SK-N-SH (cell line): Measurements from ENCODE around the gene ARHGAP26. TPM values are rescaled to one million over a fixed set of nuclear protein-coding genes. Genes with fewer than 3 reads are reported as not detected.

Source experiments
- CTCF ChIA-PET: fragments of 300-600, 350-600 bp; formaldehyde crosslinking; extraction: SDS; loops from one replicate; lab custom pipeline; 2021; lab: Yijun Ruan, JAX
- POLR2A ChIA-PET: fragments of 350-600 bp; sonication (Branson Sonifier 250); formaldehyde crosslinking; extraction: SDS; loops from one replicate; lab custom pipeline; 2020; ENCODE audit warnings: antibody characterized with exemption, inconsistent platforms; lab: Yijun Ruan, JAX
- DNase-seq: peaks from one replicate; pipeline ENCODE4 v3.0.0; 2012
- H2AFZ ChIP-seq: fragments of 200-600 bp; sonication (generic); 2 replicates; pipeline ENCODE4 v1.8.1; 2016; ENCODE audit warnings: antibody characterized with exemption, mild to moderate bottlenecking, low read depth
- H3F3A ChIP-seq: fragments of 200-600 bp; sonication (generic); replicated peaks from 2 replicates; pipeline ENCODE3; 2016; ENCODE audit warnings: antibody characterized with exemption, mild to moderate bottlenecking; ENCODE audit not compliant: insufficient read depth
- H3K27ac ChIP-seq, 2 experiments: fragments of 200-500 bp in 1 of 2; fragments of 200-600 bp in 1 of 2; sonication (Bioruptor generic) in 1 of 2; sonication (generic), shearing (Covaris generic) in 1 of 2; 2 replicates each; pipeline versions ENCODE4 v1.5.1 to v1.6.1; 2014 to 2016; ENCODE audit warnings: low read depth in 2 of 2, inconsistent platforms in 1 of 2, low read length in 1 of 2, mild to moderate bottlenecking in 1 of 2, mixed read lengths in 1 of 2
- H3K27me3 ChIP-seq: fragments of 200-600 bp; sonication (generic), shearing (Covaris generic); 2 replicates; pipeline ENCODE4 v1.6.1; 2016; ENCODE audit warnings: mixed run types; ENCODE audit not compliant: insufficient read depth
- H3K36me3 ChIP-seq, 2 experiments: fragments of 200-500 bp in 1 of 2; fragments of 200-600 bp in 1 of 2; sonication (Bioruptor generic) in 1 of 2; sonication (generic) in 1 of 2; replicated peaks in 1 of 2; 2 replicates each; pipeline versions ENCODE3 to v1.5.1; 2014 to 2016; ENCODE audit warnings: low read length in 1 of 2, mild to moderate bottlenecking in 1 of 2; ENCODE audit not compliant: insufficient read depth in 2 of 2, control insufficient read depth in 1 of 2
- H3K4me1 ChIP-seq, 2 experiments: fragments of 200-500 bp in 1 of 2; fragments of 200-600 bp in 1 of 2; sonication (Bioruptor generic) in 1 of 2; sonication (generic), shearing (Covaris generic) in 1 of 2; 2 replicates each; pipeline versions ENCODE4 v1.5.1 to v1.6.1; 2014 to 2016; ENCODE audit warnings: low read depth in 1 of 2, low read length in 1 of 2, mixed run types in 1 of 2; ENCODE audit not compliant: insufficient read depth in 2 of 2, control insufficient read depth in 1 of 2
- H3K4me2 ChIP-seq: fragments of 200-600 bp; sonication (generic), shearing (Covaris generic); 2 replicates; pipeline ENCODE4 v1.6.1; 2017; ENCODE audit warnings: mixed run types
- H3K4me3 ChIP-seq, 2 experiments: fragments of 200-500 bp in 1 of 2; fragments of 200-600 bp in 1 of 2; sonication (Bioruptor generic) in 1 of 2; sonication (generic), shearing (Covaris generic) in 1 of 2; 2 replicates each; pipeline versions ENCODE4 v1.5.1 to v1.8.1; 2014 to 2016; ENCODE audit warnings: low read depth in 2 of 2, inconsistent platforms in 1 of 2, low read length in 1 of 2, mild to moderate bottlenecking in 1 of 2, mixed read lengths in 1 of 2, moderate library complexity in 1 of 2
- H3K79me2 ChIP-seq: fragments of 200-600 bp; sonication (generic); 2 replicates; pipeline ENCODE4 v1.8.1; 2017; ENCODE audit warnings: mild to moderate bottlenecking; ENCODE audit not compliant: insufficient read depth
- H3K9ac ChIP-seq: fragments of 200-600 bp; sonication (generic); 2 replicates; pipeline ENCODE4 v1.6.1; 2017; ENCODE audit warnings: mixed run types
- H3K9me2 ChIP-seq: fragments of 200-600 bp; sonication (generic); 2 replicates; pipeline ENCODE4 v1.6.1; 2017; ENCODE audit warnings: mixed run types
- H3K9me3 ChIP-seq: fragments of 200-600 bp; sonication (generic); 2 replicates; pipeline ENCODE4 v1.6.1; 2017; ENCODE audit warnings: mixed run types, mild to moderate bottlenecking, moderate library complexity
- H4K20me1 ChIP-seq: fragments of 200-600 bp; sonication (generic); 2 replicates; pipeline ENCODE4 v1.6.1; 2017; ENCODE audit warnings: mild to moderate bottlenecking, mixed run types; ENCODE audit not compliant: insufficient read depth
- ELF1 ChIP-seq: IDR thresholded peaks from 2 replicates; pipeline ENCODE4 v1.4.0; 2012
- EP300 ChIP-seq, 2 experiments: IDR thresholded peaks; 2 replicates each; pipeline versions ENCODE4 v1.4.0 to v1.6.1; 2012; ENCODE audit warnings: borderline replicate concordance in 1 of 2, low read depth in 1 of 2, low read length in 1 of 2
- EZH2phosphoT487 ChIP-seq: fragments of 200-600 bp; sonication (generic); IDR thresholded peaks from 2 replicates; pipeline ENCODE4 v1.6.1; 2017; ENCODE audit warnings: low read depth, mixed run types, mild to moderate bottlenecking, antibody characterized with exemption, moderate library complexity, borderline replicate concordance
- FOSL2 ChIP-seq: IDR thresholded peaks from 2 replicates; pipeline ENCODE4 v1.4.0; 2012; ENCODE audit warnings: low read depth, mild to moderate bottlenecking, moderate library complexity, borderline replicate concordance
- FOXJ3 ChIP-seq: sonication (generic); formaldehyde crosslinking; IDR thresholded peaks from 2 replicates; pipeline ENCODE4 v1.5.1; 2020; ENCODE audit warnings: mild to moderate bottlenecking, missing genetic modification reagents
- GABPA ChIP-seq: IDR thresholded peaks from 2 replicates; pipeline ENCODE4 v1.4.0; 2012; ENCODE audit warnings: low read depth, mild to moderate bottlenecking
- GATA2 ChIP-seq: sonication (generic); formaldehyde crosslinking; IDR thresholded peaks from 2 replicates; pipeline ENCODE4 v1.5.0; 2020; ENCODE audit warnings: mild to moderate bottlenecking, missing genetic modification reagents
- JUND ChIP-seq: IDR thresholded peaks from 2 replicates; pipeline ENCODE4 v1.4.0; 2012
- NFIC ChIP-seq: IDR thresholded peaks from 2 replicates; pipeline ENCODE4 v1.4.0; 2012; ENCODE audit warnings: borderline replicate concordance
- RCOR1 ChIP-seq: fragments of 150-350 bp; IDR thresholded peaks from 2 replicates; pipeline ENCODE4 v1.6.1; 2017; ENCODE audit warnings: antibody characterized with exemption, low read length
- SIN3A ChIP-seq: IDR thresholded peaks from 2 replicates; pipeline ENCODE4 v1.6.1; 2012; ENCODE audit warnings: low read depth, mild to moderate bottlenecking, low read length, moderate library complexity, borderline replicate concordance
- SMC3 ChIP-seq: IDR thresholded peaks from 2 replicates; pipeline ENCODE4 v1.6.1; 2012; ENCODE audit warnings: low read depth, low read length, improper control_type of control experiment
- TEAD4 ChIP-seq: IDR thresholded peaks from 2 replicates; pipeline ENCODE4 v1.4.0; 2012; ENCODE audit warnings: mild to moderate bottlenecking, borderline replicate concordance; ENCODE audit not compliant: insufficient read depth
- YY1 ChIP-seq: IDR thresholded peaks from 2 replicates; pipeline ENCODE4 v1.4.0; 2012; ENCODE audit warnings: low read depth, mild to moderate bottlenecking
- WGBS: methylation state at CpG from one replicate; pipeline ENCODE4 v1.1.6; 2017; ENCODE audit warnings: low lambda C conversion rate; 5-methylcytosine and 5-hydroxymethylcytosine counted together
- polyA plus RNA-seq, 3 experiments: library from polyadenylated mRNA; depleted of rRNA; stranded (reverse); fragments of >200 nt; gene quantifications; 2 replicates each; pipeline ENCODE4 v1.2.3, GENCODE V29; 2012
- TF ChIP-seq, protein P1 (sequence below): IDR thresholded peaks from 2 replicates; pipeline ENCODE4; 2012
- TF ChIP-seq, protein P2 (sequence below): IDR thresholded peaks from 2 replicates; pipeline ENCODE4 v1.4.0; 2012; ENCODE audit warnings: low read depth
- TF ChIP-seq, protein P3 (sequence below): fragments of 150-350 bp; IDR thresholded peaks from 2 replicates; pipeline ENCODE4 v1.6.1; 2016; ENCODE audit warnings: mild to moderate bottlenecking, low read depth, low read length
- TF ChIP-seq, protein P4 (sequence below): IDR thresholded peaks from 2 replicates; pipeline ENCODE4 v1.6.1; 2012; ENCODE audit warnings: mild to moderate bottlenecking, low read depth, low read length, moderate library complexity

Gene ARHGAP26
- polyA plus RNA-seq, 1 of the 3 experiments (the other 2 are of a cell fraction), result 6.1 TPM

DNA sequence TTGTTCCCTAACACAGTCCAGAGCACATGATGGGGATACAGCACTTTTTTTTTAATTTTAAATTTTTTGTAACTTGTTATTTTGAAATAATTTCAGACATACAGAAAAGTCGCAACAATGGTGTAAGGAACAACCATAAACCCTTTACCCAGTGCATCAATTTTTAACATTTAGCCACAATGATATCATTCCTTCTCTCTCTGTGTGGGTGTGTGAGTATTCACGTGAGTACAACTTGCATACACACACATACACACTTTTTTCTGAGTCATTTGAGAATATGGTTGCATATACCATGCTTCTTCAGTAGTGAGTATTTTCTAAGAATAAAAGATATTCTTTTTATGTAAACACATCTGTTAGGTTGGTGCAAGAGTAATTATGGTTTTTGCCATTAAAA lies 135.2 kb downstream of the ARHGAP26 start:
- H4K20me1 ChIP-seq, result no peaks in the 10 kb centered on the region
- no peaks in the 10 kb centered on the region for H3K9me3 ChIP-seq
- peaks cover 10 to 78% of the 10 kb centered on the region in 2 experiments for H3K36me3 ChIP-seq
- CTCF ChIA-PET, result interaction anchor here (1.0 to 2.9 kb wide), 5 partner anchors 10 to 294 kb away, joined by 3 to 13 read pairs (median 3); no protein-coding TSS in a partner anchor
- POLR2A ChIA-PET, result no interaction called here
- H3K4me1 ChIP-seq, result peaks cover 0 to 8% of the 10 kb centered on the region in 2 experiments; a peak in 2 of 4 replicates
- no peak overlapping the region for H2AFZ ChIP-seq
- no peaks in the 10 kb centered on the region for H3K27me3 ChIP-seq
- H3F3A ChIP-seq, result no peaks in the 10 kb centered on the region
- H3K27ac ChIP-seq, result no peak overlapping the region
- no peak overlapping the region for H3K4me3 ChIP-seq
- DNase-seq, result no peak
- H3K4me2 ChIP-seq, result no peak overlapping the region
- H3K9ac ChIP-seq, result no peak overlapping the region
- TF ChIP-seq SIN3A, result no peak
- TF ChIP-seq EP300 (IDR thresholded peaks at IDR 0.05; ENCODE audit: borderline replicate concordance in 1 of 2, low read depth in 1 of 2, low read length in 1 of 2), result no peak
- TF ChIP-seq GATA2 (CRISPR knock-in tag), result no peak
- no peak for TF ChIP-seq EZH2phosphoT487
- TF ChIP-seq, protein P1, sequence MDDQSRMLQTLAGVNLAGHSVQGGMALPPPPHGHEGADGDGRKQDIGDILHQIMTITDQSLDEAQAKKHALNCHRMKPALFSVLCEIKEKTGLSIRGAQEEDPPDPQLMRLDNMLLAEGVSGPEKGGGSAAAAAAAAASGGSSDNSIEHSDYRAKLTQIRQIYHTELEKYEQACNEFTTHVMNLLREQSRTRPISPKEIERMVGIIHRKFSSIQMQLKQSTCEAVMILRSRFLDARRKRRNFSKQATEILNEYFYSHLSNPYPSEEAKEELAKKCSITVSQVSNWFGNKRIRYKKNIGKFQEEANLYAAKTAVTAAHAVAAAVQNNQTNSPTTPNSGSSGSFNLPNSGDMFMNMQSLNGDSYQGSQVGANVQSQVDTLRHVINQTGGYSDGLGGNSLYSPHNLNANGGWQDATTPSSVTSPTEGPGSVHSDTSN, result no peak
- TF ChIP-seq, protein P2, sequence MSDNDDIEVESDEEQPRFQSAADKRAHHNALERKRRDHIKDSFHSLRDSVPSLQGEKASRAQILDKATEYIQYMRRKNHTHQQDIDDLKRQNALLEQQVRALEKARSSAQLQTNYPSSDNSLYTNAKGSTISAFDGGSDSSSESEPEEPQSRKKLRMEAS, result no peak
- no peak for TF ChIP-seq TEAD4
- TF ChIP-seq SMC3, result no peak
- no peak for TF ChIP-seq GABPA
- TF ChIP-seq RCOR1, result no peak
- TF ChIP-seq JUND, result no peak
- no peak for TF ChIP-seq FOSL2
- no peak for TF ChIP-seq FOXJ3 (CRISPR knock-in tag)
- TF ChIP-seq, protein P3, sequence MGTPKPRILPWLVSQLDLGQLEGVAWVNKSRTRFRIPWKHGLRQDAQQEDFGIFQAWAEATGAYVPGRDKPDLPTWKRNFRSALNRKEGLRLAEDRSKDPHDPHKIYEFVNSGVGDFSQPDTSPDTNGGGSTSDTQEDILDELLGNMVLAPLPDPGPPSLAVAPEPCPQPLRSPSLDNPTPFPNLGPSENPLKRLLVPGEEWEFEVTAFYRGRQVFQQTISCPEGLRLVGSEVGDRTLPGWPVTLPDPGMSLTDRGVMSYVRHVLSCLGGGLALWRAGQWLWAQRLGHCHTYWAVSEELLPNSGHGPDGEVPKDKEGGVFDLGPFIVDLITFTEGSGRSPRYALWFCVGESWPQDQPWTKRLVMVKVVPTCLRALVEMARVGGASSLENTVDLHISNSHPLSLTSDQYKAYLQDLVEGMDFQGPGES, result no peak
- no peak for TF ChIP-seq YY1
- TF ChIP-seq, protein P4, sequence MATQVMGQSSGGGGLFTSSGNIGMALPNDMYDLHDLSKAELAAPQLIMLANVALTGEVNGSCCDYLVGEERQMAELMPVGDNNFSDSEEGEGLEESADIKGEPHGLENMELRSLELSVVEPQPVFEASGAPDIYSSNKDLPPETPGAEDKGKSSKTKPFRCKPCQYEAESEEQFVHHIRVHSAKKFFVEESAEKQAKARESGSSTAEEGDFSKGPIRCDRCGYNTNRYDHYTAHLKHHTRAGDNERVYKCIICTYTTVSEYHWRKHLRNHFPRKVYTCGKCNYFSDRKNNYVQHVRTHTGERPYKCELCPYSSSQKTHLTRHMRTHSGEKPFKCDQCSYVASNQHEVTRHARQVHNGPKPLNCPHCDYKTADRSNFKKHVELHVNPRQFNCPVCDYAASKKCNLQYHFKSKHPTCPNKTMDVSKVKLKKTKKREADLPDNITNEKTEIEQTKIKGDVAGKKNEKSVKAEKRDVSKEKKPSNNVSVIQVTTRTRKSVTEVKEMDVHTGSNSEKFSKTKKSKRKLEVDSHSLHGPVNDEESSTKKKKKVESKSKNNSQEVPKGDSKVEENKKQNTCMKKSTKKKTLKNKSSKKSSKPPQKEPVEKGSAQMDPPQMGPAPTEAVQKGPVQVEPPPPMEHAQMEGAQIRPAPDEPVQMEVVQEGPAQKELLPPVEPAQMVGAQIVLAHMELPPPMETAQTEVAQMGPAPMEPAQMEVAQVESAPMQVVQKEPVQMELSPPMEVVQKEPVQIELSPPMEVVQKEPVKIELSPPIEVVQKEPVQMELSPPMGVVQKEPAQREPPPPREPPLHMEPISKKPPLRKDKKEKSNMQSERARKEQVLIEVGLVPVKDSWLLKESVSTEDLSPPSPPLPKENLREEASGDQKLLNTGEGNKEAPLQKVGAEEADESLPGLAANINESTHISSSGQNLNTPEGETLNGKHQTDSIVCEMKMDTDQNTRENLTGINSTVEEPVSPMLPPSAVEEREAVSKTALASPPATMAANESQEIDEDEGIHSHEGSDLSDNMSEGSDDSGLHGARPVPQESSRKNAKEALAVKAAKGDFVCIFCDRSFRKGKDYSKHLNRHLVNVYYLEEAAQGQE, result no peak
- TF ChIP-seq NFIC, result no peak
- no peak for TF ChIP-seq ELF1
- H3K79me2 ChIP-seq, result no peaks in the 10 kb centered on the region
- H3K9me2 ChIP-seq, result no peaks in the 10 kb centered on the region
- 97% methylated on average over 2 of the region's 2 CpGs for WGBS
